GM19468 (cell line): Measurements from ENCODE around the gene BNIPL.

Source experiments
- ATAC-seq: cut with Tn5 transposase; IDR thresholded peaks from one replicate; pipeline ENCODE4 v1.9.1; 2021; ENCODE audit warnings: mild to moderate bottlenecking, moderate library complexity, moderate number of reproducible peaks; ENCODE audit not compliant: unreplicated experiment; ENCODE audit errors: extremely low read depth

The BNIPL gene

GRCh38 chr1:151009206-151009587 lies 27.2 kb upstream of the BNIPL start:
- ATAC-seq, result no peak

- ATAC-seq, result no peak
Observed at GRCh38 chr1:151009674-151010345, 26.6 kb upstream of the BNIPL start.

GRCh38 chr1:151010346-151010726 lies 26.1 kb upstream of the BNIPL start:
- no peak for ATAC-seq

- ATAC-seq, result no peak
Observed at GRCh38 chr1:151011154-151011850, 25.1 kb upstream of the BNIPL start.

GRCh38 chr1:151012684-151013471 lies 23.5 kb upstream of the BNIPL start:
- no peak for ATAC-seq

- ATAC-seq, result no peak
Observed at GRCh38 chr1:151013518-151013917, 22.9 kb upstream of the BNIPL start.

GRCh38 chr1:151024540-151025146 lies 11.7 kb upstream of the BNIPL start:
- no peak for ATAC-seq

- ATAC-seq, result no peak
Observed at GRCh38 chr1:151026460-151026859, 9.9 kb upstream of the BNIPL start.

- no peak for ATAC-seq
Observed at GRCh38 chr1:151032164-151032563, 4.2 kb upstream of the BNIPL start.

- no peak for ATAC-seq
Observed at GRCh38 chr1:151035167-151035566, 1.2 kb upstream of the BNIPL start.

- no peak for ATAC-seq
Observed at GRCh38 chr1:151037032-151037431, 646 bp downstream of the BNIPL start.

- ATAC-seq, result no peak
Observed at GRCh38 chr1:151039521-151039920, 3.1 kb downstream of the BNIPL start.

- no peak for ATAC-seq
Observed at GRCh38 chr1:151043163-151043562, 6.8 kb downstream of the BNIPL start.

GRCh38 chr1:151047591-151047924 lies 11.2 kb downstream of the BNIPL start, which contains the start of gene C1orf56:
C1orf56 (plus strand) TSS chr1:151047751; CDS start chr1:151047848, 97 bp downstream.
- ATAC-seq, result no peak

GRCh38 chr1:151047925-151048644 lies 11.7 kb downstream of the BNIPL start:
- no peak for ATAC-seq

- ATAC-seq, result no peak
Observed at GRCh38 chr1:151048645-151049032, 12.3 kb downstream of the BNIPL start.

- ATAC-seq, result no peak
Observed at GRCh38 chr1:151049458-151049857, 13.1 kb downstream of the BNIPL start.

- ATAC-seq, result no peak
Observed at GRCh38 chr1:151050051-151050688, 13.8 kb downstream of the BNIPL start.

GRCh38 chr1:151051356-151052009 lies 15.1 kb downstream of the BNIPL start:
- ATAC-seq, result no peak
